HG03521 (cell line): ENCODE results near the gene DLK2.
"Not testable (repeated sequence)": the region's sequence is repeated elsewhere in the genome, so short reads cannot be mapped to it uniquely, and the experiment has no call there.

Experiments used
- ATAC-seq: cut with Tn5 transposase; IDR thresholded peaks from one replicate; pipeline ENCODE4 v1.9.1; 2021; ENCODE audit warnings: mild to moderate bottlenecking, moderate library complexity; ENCODE audit not compliant: unreplicated experiment

Gene DLK2

GRCh38 chr6:43428112-43428570, 27.2 kb downstream of the DLK2 start:
- ATAC-seq = no peak

GRCh38 chr6:43427406-43428111, 27.8 kb downstream of the DLK2 start, which contains the start of gene ABCC10:
Gene ABCC10, plus strand, starts transcription at chr6:43427541. Its CDS starts 438 bp downstream, at chr6:43427979.
- ATAC-seq = peak; percentile 93

- no peak for ATAC-seq
Measured at GRCh38 chr6:43426928-43427405, 28.4 kb downstream of the DLK2 start.

GRCh38 chr6:43425083-43425482, 30.3 kb downstream of the DLK2 start:
- not testable (repeated sequence) for ATAC-seq

DNA sequence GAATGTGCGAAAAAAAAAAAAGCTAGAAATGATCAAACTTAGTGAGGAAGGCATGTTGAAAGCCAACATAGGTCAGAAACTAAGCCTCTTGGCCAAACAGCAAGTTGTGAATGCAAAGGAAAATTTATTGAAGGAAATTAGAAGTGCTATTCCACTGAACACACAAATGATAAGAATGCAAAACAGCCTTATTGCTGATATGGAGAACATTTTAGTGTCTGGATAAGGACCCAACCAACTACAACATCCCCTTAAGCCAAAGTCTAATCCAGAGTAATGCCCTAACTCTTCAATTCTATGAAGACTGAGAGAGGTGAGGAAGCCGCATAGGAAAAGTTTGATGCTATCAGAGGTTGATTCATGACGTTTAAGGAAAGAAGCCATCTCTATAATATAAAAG, 33.5 kb downstream of the DLK2 start:
- no peak for ATAC-seq

- no peak for ATAC-seq
Measured at GRCh38 chr6:43420012-43420709, 35.2 kb downstream of the DLK2 start.

DNA sequence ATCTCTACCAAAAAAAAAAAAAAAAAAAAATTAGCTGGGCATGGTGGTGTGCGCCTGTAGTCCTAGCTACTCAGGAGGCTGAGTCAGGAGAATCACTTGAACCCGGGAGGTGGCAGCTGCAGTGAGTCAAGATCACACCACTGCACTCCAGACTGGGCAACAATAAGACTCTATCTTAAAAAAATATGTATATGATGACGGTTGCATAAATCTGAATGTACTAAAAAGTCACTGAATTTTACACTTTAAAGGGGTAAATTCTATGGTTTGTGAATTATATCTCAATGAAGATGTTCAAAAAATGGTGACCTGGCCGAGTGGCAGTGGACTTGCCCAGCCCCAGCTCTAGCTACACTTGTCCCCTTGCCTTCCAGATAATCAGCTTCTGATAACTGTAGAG, 38.4 kb downstream of the DLK2 start:
- ATAC-seq = no peak

DNA sequence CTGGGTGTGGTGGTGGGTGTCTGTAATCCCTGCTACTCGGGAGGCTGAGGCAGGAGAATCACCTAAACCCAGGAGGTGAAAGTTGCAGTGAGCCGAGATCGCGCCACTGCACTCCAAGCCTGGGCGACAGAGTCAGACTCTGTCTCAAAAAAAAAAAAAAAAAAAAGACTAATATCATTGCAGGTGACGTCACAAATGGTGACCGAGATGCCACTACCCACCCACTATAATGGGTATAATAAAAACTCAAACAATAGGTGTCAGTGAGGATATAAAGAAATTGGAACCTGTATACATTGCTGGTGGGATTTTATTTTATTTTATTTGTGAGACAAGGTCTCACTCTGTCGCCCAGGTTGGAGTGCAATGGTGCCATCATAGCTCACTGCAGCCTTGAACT, 40.1 kb downstream of the DLK2 start:
- ATAC-seq = not testable (repeated sequence)

DNA sequence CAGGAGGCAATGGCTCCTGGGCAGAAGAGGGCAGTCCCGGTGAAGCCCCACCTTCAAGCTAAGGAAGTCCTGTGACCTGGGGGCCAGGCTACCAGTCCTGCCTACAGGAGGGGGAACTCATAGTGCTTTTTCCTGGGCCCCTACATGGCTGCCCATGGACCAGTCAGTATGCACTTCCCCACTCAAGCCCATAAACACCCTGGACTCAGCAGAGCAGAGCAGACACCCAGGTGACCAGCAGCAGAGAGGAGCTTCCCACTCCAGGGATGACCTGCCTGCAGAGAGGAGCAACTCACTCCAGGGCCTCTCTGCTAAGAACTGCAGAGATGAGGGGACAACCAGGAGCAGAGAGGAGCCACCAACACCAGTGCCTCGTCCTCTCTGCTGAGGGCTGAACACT, 42.3 kb downstream of the DLK2 start:
- no peak for ATAC-seq

DNA sequence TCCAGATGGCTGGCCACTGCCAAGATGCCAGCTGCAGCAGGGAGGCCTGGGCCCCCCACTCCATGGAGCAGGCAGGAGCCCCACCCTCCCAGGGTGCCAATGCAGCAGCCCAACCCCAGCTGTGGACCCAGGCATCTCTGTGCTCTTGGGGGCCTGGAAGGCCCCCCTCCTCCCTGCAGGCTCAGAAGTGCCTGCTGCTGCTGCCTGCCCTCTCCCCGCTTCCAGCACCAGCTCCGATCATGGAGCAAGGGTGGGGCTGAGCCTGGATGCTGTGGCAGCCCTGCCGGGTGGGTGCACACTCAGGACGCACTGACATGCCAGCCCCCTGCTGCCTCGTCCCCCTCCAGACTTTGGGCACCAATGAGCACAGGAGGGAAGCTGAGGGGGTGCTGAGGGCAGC, 42.8 kb downstream of the DLK2 start:
- ATAC-seq = no peak

DNA sequence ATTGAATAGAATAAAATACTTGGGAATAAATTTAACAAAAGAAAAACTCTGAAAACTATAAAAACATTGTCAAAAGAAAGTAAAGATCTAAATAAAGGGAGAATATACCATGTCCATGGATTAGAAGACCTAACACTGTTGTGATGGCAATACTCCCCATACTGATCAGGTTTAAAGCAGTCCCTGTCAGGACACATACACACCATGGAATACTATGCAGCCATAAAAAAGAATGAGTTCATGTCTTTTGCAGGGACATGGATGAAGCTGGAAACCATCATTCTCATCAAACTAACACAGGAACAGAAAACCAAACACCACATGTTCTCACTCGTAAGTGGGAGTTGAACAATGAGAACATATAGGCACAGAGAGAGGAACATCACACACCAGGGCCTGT, 44.6 kb downstream of the DLK2 start:
- ATAC-seq = not testable (repeated sequence)

GRCh38 chr6:43408259-43408658, 47.1 kb downstream of the DLK2 start:
- no peak for ATAC-seq

GRCh38 chr6:43407296-43407695, 48.1 kb downstream of the DLK2 start:
- no peak for ATAC-seq

DNA sequence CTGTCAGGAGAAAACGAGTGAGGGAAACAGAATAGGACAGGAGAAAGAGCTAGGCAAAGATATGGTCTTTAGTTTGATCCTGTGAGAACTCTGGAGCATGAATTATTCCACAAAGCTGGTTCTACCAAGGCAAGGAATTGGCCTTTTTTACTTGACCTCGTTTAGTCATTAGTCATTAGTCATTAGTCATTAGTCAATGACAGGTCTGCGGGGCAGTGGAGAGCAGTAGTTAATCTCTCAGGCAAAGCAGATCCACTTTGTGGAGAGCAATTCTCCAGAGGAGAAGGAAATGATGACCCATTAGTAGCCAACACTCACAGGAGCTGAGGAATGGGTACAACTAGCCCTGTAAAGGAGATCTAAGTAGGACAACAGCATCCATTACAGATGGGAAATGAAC, 50.0 kb downstream of the DLK2 start:
- no peak for ATAC-seq

DNA sequence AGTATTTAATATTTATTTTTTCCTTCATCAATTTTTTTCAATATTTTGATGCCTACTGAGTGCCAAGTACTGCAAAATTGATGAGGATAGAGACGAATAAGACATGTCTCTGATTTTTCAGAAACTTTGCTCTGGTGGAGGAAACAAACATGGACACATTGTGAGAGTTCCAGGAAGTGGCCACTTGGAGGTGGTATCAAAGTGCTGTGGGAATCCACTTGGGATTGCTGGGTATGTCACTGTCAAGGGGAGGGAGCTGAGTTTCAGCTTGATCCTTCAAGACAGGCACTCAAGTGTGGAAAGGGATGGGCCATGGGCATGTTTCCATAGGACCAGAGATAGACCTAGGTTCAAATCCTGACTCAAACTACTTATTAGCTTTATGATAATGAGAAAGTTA, 52.5 kb downstream of the DLK2 start:
- ATAC-seq = no peak

GRCh38 chr6:43401730-43402129, 53.6 kb downstream of the DLK2 start:
- no peak for ATAC-seq
